NT2/D1 (cell line): Measurements from ENCODE around the gene GTF3A.

Source experiments
- SUZ12 ChIP-seq: IDR thresholded peaks from 2 replicates; pipeline ENCODE4 v1.6.1; 2011; ENCODE audit not compliant: insufficient read length, insufficient read depth; ENCODE audit errors: extremely low read depth
- YY1 ChIP-seq: IDR thresholded peaks from 2 replicates; pipeline ENCODE4 v1.6.1; 2011; ENCODE audit not compliant: insufficient read length, insufficient read depth
- ZNF274 ChIP-seq: IDR thresholded peaks from 2 replicates; pipeline ENCODE4 v1.6.1; 2011; ENCODE audit warnings: mild to moderate bottlenecking, low read depth, low read length

DNA sequence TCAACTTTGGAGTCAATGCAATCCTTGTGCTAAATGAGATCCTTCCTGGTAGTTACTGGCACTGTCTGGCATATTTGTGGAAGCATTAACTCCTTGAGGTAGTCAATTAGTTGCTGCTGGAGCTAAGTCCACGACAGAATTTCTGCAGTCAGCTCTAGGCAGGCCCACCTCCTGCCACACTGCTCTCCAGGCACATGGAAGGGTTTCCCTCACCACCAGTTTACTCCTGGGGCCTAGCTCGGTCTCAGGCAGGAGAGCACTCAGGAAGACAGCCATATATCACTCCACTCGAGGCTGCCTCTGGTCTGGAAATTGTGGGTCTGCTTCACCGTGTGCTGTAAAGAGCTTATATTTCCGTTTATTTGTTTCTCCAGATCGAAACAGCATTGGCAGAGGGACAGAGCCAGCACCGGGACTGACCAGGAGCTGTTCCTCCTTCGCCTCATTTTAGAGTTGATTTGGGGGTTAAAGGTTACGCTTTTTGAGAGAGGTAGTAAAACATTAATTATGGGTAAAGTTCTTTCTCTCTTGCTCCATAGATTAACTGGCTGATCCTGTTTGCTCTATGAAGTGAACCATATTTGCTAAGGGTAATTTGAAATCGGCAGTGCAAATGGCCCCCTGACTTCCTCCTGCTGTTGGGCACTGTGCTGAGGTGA is 20.6 kb upstream of the GTF3A start:
- TF ChIP-seq YY1 (no peak), ZNF274 (no peak), SUZ12 (no peak)
